Neuronal stem cell (in vitro differentiated cells): ENCODE results near the gene METAP1D.

Experiments
- DNase-seq: peaks from one replicate; pipeline ENCODE4 v3.0.0-alpha.2; 2013; ENCODE audit warnings: low spot score
- H2AFZ ChIP-seq: one replicate; pipeline ENCODE4 v1.6.1; 2013; ENCODE audit warnings: mild to moderate bottlenecking, low read length, inconsistent platforms
- H2AK5ac ChIP-seq: 2 replicates; pipeline ENCODE4 v1.6.1; 2013; ENCODE audit warnings: low read depth, mild to moderate bottlenecking, inconsistent platforms, low read length, moderate library complexity, mixed read lengths
- H2BK120ac ChIP-seq: 2 replicates; pipeline ENCODE4 v1.6.1; 2013; ENCODE audit warnings: low read depth, mild to moderate bottlenecking, inconsistent platforms, low read length, moderate library complexity, mixed read lengths
- H2BK12ac ChIP-seq: one replicate; pipeline ENCODE4 v1.6.1; 2013; ENCODE audit warnings: low read length, inconsistent platforms
- H2BK15ac ChIP-seq: 2 replicates; pipeline ENCODE4 v1.6.1; 2013; ENCODE audit warnings: mild to moderate bottlenecking, low read length, inconsistent platforms, mixed read lengths
- H2BK5ac ChIP-seq: one replicate; pipeline ENCODE4 v1.6.1; 2013; ENCODE audit warnings: inconsistent platforms, mild to moderate bottlenecking, low read length, moderate library complexity
- H3K14ac ChIP-seq: one replicate; pipeline ENCODE4 v1.6.1; 2013; ENCODE audit warnings: low read length, inconsistent platforms
- H3K18ac ChIP-seq: 2 replicates; pipeline ENCODE4 v1.6.1; 2013; ENCODE audit warnings: low read length, inconsistent platforms
- H3K23ac ChIP-seq: 2 replicates; pipeline ENCODE4 v1.6.1; 2013; ENCODE audit warnings: low read depth, mild to moderate bottlenecking, mixed read lengths, low read length, inconsistent platforms; ENCODE audit not compliant: poor library complexity
- H3K27ac ChIP-seq: replicated peaks from 3 replicates; pipeline ENCODE4 v1.5.1; 2013; ENCODE audit warnings: low read length, inconsistent platforms
- H3K27me3 ChIP-seq, 3 experiments: 2 replicates each; pipeline ENCODE4 v1.6.1; 2013; ENCODE audit warnings: low read length in 3 of 3, mild to moderate bottlenecking in 2 of 3, inconsistent platforms in 1 of 3, low read depth in 1 of 3, mixed read lengths in 1 of 3, moderate library complexity in 1 of 3; ENCODE audit not compliant: control insufficient read depth in 3 of 3, insufficient read depth in 3 of 3
- H3K36me3 ChIP-seq, 2 donors: replicated peaks in 1 of 2; 2 replicates each; pipeline ENCODE4 v1.6.1; 2013; ENCODE audit warnings: low read length in 2 of 2; ENCODE audit not compliant: control insufficient read depth in 2 of 2, insufficient read depth in 2 of 2
- H3K4ac ChIP-seq: 2 replicates; pipeline ENCODE4 v1.6.1; 2013; ENCODE audit warnings: inconsistent platforms, mild to moderate bottlenecking, low read length, moderate library complexity
- H3K4me1 ChIP-seq, 2 donors: 1 replicate in 1 of 2; 2 replicates in 1 of 2; pipeline ENCODE4 v1.6.1; 2013; ENCODE audit warnings: low read length in 2 of 2, low read depth in 1 of 2; ENCODE audit not compliant: control insufficient read depth in 2 of 2, insufficient read depth in 1 of 2
- H3K4me2 ChIP-seq: one replicate; pipeline ENCODE4 v1.6.1; 2013; ENCODE audit warnings: mild to moderate bottlenecking, low read length, inconsistent platforms; ENCODE audit not compliant: insufficient read depth, poor library complexity, severe bottlenecking
- H3K4me3 ChIP-seq, 2 donors: 2 replicates each; pipeline ENCODE4 v1.5.1; 2013; ENCODE audit warnings: low read length in 2 of 2, mild to moderate bottlenecking in 2 of 2, inconsistent platforms in 1 of 2, moderate library complexity in 1 of 2
- H3K79me1 ChIP-seq: one replicate; pipeline ENCODE4 v1.6.1; 2013; ENCODE audit warnings: low read depth, mild to moderate bottlenecking, inconsistent platforms, low read length, moderate library complexity
- H3K9ac ChIP-seq: one replicate; pipeline ENCODE4 v1.6.1; 2013; ENCODE audit warnings: mild to moderate bottlenecking, low read depth, low read length, inconsistent platforms; ENCODE audit not compliant: poor library complexity
- H3K9me3 ChIP-seq, 2 donors: replicated peaks in 1 of 2; 2 replicates each; pipeline versions ENCODE3 to v1.6.1; 2013; ENCODE audit warnings: low read length in 2 of 2, mild to moderate bottlenecking in 2 of 2, inconsistent platforms in 1 of 2, low read depth in 1 of 2, mixed read lengths in 1 of 2, moderate library complexity in 1 of 2; ENCODE audit not compliant: control insufficient read depth in 2 of 2, insufficient read depth in 1 of 2
- H4K8ac ChIP-seq: one replicate; pipeline ENCODE4 v1.6.1; 2013; ENCODE audit warnings: low read depth, mild to moderate bottlenecking, inconsistent platforms, low read length, moderate library complexity
- H4K91ac ChIP-seq: one replicate; pipeline ENCODE4 v1.6.1; 2013; ENCODE audit warnings: low read length, low read depth, mild to moderate bottlenecking, inconsistent platforms; ENCODE audit not compliant: poor library complexity
- WGBS, 2 donors: extraction: QIAGEN DNeasy Blood & Tissue Kit; methylation state at CpG; one replicate each; pipeline ENCODE4 v1.1.7; 2013; ENCODE audit warnings: missing lambda C conversion rate in 2 of 2, mixed read lengths in 1 of 2; ENCODE audit not compliant: insufficient read length in 2 of 2, insufficient replicate concordance in 1 of 2; ENCODE audit errors: extremely low coverage in 2 of 2; 5-methylcytosine and 5-hydroxymethylcytosine counted together

The METAP1D gene

DNA sequence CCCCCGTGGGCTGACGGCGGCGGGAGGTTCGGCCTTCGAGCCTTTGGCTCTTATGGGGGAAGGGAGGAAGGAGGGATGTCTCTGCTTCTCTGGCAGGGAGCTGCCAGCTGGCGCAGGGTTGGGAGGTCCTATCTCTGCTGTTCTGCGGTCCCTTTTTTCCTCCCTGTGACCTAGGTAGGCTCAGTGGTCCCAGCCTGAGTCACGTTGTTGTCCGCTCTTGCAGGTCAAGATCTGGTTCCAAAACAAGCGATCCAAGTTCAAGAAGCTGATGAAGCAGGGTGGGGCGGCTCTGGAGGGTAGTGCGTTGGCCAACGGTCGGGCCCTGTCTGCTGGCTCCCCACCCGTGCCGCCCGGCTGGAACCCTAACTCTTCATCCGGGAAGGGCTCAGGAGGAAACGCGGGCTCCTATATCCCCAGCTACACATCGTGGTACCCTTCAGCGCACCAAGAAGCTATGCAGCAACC is 88.1 kb downstream of the METAP1D start:
- Histone ChIP-seq H3K79me1 (no peaks in the 10 kb centered on the region), H3K4me3 (no peak overlapping the region), H3K18ac (peak overlapping the region; percentile 86), H2BK12ac (no peak overlapping the region), H2AK5ac (peak overlapping the region; percentile 51), H2BK15ac (peak overlapping the region; percentile 52), H2AFZ (peak overlapping the region; percentile 99), H3K9ac (peak overlapping the region; percentile 51), H2BK120ac (no peak overlapping the region), H3K27me3 (peaks cover 59 to 96% (median 90%) of the 10 kb centered on the region in 3 experiments), H3K36me3 (no peaks in the 10 kb centered on the region), H3K4me2 (peak overlapping the region; percentile 51), H3K4me1 (peaks cover 12 to 23% of the 10 kb centered on the region in 2 donors), H3K23ac (no peak overlapping the region), H3K4ac (no peak overlapping the region), H3K9me3 (no peaks in the 10 kb centered on the region), H3K27ac (no peak overlapping the region), H2BK5ac (no peak overlapping the region), H3K14ac (peak overlapping the region; percentile 85), H4K8ac (no peak overlapping the region), H4K91ac (no peak overlapping the region)
- no CpG with 5 or more reads among the region's 23 CpGs for WGBS, 2 donors
- DNase-seq, result peak; percentile 27

DNA sequence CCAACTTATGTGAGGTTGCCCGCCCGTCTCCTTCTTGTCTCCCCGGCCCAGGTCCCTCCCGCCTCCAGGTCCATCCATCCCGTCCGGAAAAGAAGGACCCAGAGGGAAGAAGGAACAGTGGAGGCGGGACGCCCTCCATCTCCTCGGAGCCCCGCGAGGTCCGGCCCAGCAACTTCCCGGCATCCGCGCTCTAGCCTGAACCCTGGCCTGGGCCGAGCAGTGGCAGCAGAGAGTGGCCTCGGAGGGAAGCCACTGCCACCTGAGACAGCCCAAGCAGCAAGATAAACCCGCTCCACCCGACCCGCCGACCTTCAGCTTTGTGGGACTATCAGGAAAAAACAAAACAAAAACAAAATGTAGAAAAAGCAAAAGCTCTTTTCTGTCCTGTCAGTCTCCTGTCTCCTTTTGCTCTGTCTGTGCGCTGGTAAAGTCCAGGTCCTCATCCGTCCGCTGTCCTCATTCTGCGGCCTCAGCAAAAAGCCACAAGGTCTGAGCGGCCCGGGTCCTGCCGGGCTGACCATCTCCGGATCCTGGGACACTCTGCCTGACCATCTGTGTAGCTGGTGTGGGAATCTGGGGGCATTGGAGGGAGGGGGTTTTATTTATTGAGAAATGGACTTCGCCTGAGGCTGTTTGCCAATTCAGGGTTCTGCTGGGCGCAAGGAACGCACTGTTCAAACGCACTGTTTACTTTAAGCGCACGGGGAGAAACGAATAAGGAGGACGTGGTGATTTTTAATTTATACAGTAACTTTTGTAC is 88.7 kb downstream of the METAP1D start:
- no CpG with 5 or more reads among the region's 37 CpGs for WGBS, 2 donors
- peaks cover 12 to 23% of the 10 kb centered on the region in 2 donors for H3K4me1 ChIP-seq
- H3K27ac ChIP-seq, result no peak overlapping the region
- peaks cover 55 to 96% (median 90%) of the 10 kb centered on the region in 3 experiments for H3K27me3 ChIP-seq
- H3K14ac ChIP-seq, result no peak overlapping the region
- no peaks in the 10 kb centered on the region for H3K36me3 ChIP-seq
- no peak overlapping the region for H4K8ac ChIP-seq
- H3K9ac ChIP-seq, result no peak overlapping the region
- no peak overlapping the region for H3K4me3 ChIP-seq
- no peaks in the 10 kb centered on the region for H3K79me1 ChIP-seq
- no peak overlapping the region for H3K4ac ChIP-seq
- H3K23ac ChIP-seq, result no peak overlapping the region
- H4K91ac ChIP-seq, result no peak overlapping the region
- H3K18ac ChIP-seq, result peak overlapping the region; percentile 86
- no peak overlapping the region for H2BK5ac ChIP-seq
- peak; percentile 41 for DNase-seq
- H2BK120ac ChIP-seq, result no peak overlapping the region
- no peak overlapping the region for H3K4me2 ChIP-seq
- no peaks in the 10 kb centered on the region for H3K9me3 ChIP-seq
- peak overlapping the region; percentile 51 for H2AK5ac ChIP-seq
- peak overlapping the region; percentile 99 for H2AFZ ChIP-seq
- H2BK12ac ChIP-seq, result no peak overlapping the region
- peak overlapping the region; percentile 52 for H2BK15ac ChIP-seq

DNA sequence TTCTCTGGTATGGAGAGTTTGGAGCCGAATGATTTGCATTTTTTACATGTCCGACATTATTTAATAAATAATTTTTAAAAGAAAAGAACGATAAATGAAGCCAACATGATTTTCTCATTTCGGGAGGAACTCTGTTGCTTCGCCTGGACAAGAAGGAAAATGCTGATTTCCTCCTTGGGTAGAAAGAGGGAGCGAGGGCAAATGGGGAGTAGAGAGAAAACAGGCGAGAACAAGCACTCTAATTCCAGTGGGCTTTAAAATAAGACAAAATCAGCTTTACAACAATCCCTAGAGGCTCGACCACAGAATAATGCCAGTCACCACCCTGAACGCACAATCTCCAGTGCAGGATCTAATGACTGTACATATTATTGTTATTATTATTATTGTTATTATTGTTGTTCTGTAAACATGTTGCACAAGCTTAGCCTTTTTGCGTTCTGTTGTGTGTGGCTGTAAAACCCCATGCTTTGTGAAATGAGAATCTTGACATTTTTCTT is 89.3 kb downstream of the METAP1D start:
- H2AFZ ChIP-seq, result no peak overlapping the region
- H3K79me1 ChIP-seq, result no peaks in the 10 kb centered on the region
- H2AK5ac ChIP-seq, result no peak overlapping the region
- H3K14ac ChIP-seq, result no peak overlapping the region
- peaks cover 12 to 23% of the 10 kb centered on the region in 2 donors for H3K4me1 ChIP-seq
- no peak overlapping the region for H2BK120ac ChIP-seq
- no peak overlapping the region for H2BK15ac ChIP-seq
- no peak overlapping the region for H3K4ac ChIP-seq
- no peak overlapping the region for H3K4me2 ChIP-seq
- no peak overlapping the region for H4K8ac ChIP-seq
- no CpG with 5 or more reads among the region's 10 CpGs for WGBS, 2 donors
- no peak overlapping the region for H3K23ac ChIP-seq
- H2BK12ac ChIP-seq, result no peak overlapping the region
- no peak overlapping the region for H3K27ac ChIP-seq
- H3K18ac ChIP-seq, result no peak overlapping the region
- no peak overlapping the region for H4K91ac ChIP-seq
- no peak overlapping the region for H2BK5ac ChIP-seq
- no peak overlapping the region for H3K9ac ChIP-seq
- H3K9me3 ChIP-seq, result no peaks in the 10 kb centered on the region
- no peaks in the 10 kb centered on the region for H3K36me3 ChIP-seq
- H3K27me3 ChIP-seq, result peaks cover 57 to 96% (median 90%) of the 10 kb centered on the region in 3 experiments
- no peak for DNase-seq
- H3K4me3 ChIP-seq, result no peak overlapping the region

DNA sequence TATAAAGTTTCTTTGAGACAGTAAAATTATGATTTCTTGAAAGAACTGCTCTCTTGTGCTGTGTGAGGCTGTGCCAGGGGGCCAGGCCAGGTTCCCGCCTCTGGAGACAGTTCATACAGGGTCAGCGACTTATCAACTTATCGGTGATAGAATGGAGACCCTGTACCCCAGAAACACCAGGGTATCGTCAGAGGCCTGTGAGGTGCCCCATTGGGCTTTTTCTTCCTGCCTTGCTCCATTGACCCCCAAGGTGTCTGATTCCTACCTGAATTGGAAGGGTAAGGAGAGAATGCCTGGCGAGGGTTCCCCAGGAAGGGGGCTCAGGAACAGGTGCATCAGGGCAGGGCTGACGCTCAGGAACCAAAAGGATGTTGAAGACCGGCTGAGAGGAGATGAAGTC is 89.9 kb downstream of the METAP1D start:
- Histone ChIP-seq H3K27me3 (peaks cover 56 to 96% (median 90%) of the 10 kb centered on the region in 3 experiments), H2BK120ac (no peak overlapping the region), H2BK5ac (no peak overlapping the region), H3K9ac (no peak overlapping the region), H3K27ac (no peak overlapping the region), H3K36me3 (no peaks in the 10 kb centered on the region), H3K18ac (no peak overlapping the region), H3K4me1 (peaks cover 8 to 19% of the 10 kb centered on the region in 2 donors), H3K4me3 (no peak overlapping the region), H3K23ac (no peak overlapping the region), H2AK5ac (no peak overlapping the region), H2AFZ (no peak overlapping the region), H4K91ac (no peak overlapping the region), H2BK12ac (no peak overlapping the region), H3K14ac (no peak overlapping the region), H4K8ac (no peak overlapping the region), H3K4ac (no peak overlapping the region), H3K4me2 (no peak overlapping the region), H2BK15ac (no peak overlapping the region), H3K9me3 (no peaks in the 10 kb centered on the region), H3K79me1 (no peaks in the 10 kb centered on the region)
- no peak for DNase-seq
- whole genome bisulfite sequencing, 2 donors, result no CpG with 5 or more reads among the region's 7 CpGs
